ENCODE data around the gene CCDC137.

CCDC137 gene

DNA sequence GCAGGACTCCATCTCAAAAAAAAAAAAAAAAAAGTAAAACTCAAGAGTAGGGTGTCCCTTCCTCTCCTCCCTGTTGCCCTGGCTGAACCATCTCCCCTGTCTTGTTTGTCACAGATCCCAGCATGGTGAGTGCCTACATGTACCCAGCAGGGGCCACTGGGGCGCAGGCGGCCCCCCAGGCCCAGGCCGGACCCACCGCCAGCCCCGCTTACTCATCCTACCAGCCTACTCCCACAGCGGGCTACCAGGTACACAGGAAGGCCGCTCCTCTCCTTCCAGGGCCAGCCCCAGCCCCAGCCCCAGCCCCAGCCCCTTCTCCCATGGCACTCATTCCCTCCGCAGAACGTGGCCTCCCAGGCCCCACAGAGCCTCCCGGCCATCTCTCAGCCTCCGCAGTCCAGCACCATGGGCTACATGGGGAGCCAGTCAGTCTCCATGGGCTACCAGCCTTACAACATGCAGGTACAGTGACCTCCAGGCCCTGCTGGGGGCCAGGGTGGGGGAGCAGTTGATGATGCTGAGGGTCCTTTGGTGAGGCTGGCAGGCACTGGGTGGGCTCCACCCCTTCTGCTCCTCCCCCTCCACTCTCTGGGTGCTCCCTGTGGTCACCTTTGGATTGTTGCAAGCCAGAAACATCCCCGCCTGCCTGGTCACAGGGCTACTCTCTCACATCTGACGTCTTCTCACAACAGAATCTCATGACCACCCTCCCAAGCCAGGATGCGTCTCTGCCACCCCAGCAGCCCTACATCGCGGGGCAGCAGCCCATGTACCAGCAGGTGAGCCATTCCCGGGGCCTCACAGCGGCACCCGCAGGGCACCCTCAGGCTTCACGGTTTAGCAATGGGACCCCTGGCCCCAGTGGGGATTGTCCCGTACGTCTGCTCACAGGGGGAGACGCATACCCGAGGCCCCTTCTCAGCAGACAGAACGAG, 34.1 kb downstream of the CCDC137 start:
- TF ChIP-seq CTCF (conservative IDR thresholded peaks at IDR 0.05; ENCODE audit: low read depth, low read length): no peak
- H4K20me1 ChIP-seq (ENCODE audit: insufficient read depth): no peaks in the 10 kb centered on the region
- peaks cover 30% of the 10 kb centered on the region for H3K4me1 ChIP-seq (ENCODE audit: low read depth, poor library complexity, severe bottlenecking)
- no peak overlapping the region for H3K4me3 ChIP-seq (IDR thresholded peaks at IDR 0.05; ENCODE audit: insufficient read depth, low read depth, low read length)
- peak overlapping the region; percentile 98; the same call in 1 of the 2 replicates for H3K4me2 ChIP-seq
- H3K27me3 ChIP-seq (ENCODE audit: insufficient read depth, low read depth): no peaks in the 10 kb centered on the region
- H2AFZ ChIP-seq (ENCODE audit: low read depth): no peak overlapping the region
- no peaks in the 10 kb centered on the region; the same call in 1 of the 2 replicates for H3K36me3 ChIP-seq (ENCODE audit: insufficient read depth)
- H3K79me2 ChIP-seq (ENCODE audit: insufficient read depth, low read depth): peaks cover 61% of the 10 kb centered on the region
- no peak overlapping the region for H3K27ac ChIP-seq
- H3K9ac ChIP-seq: no peak overlapping the region; the same call in 1 of the 2 replicates

DNA sequence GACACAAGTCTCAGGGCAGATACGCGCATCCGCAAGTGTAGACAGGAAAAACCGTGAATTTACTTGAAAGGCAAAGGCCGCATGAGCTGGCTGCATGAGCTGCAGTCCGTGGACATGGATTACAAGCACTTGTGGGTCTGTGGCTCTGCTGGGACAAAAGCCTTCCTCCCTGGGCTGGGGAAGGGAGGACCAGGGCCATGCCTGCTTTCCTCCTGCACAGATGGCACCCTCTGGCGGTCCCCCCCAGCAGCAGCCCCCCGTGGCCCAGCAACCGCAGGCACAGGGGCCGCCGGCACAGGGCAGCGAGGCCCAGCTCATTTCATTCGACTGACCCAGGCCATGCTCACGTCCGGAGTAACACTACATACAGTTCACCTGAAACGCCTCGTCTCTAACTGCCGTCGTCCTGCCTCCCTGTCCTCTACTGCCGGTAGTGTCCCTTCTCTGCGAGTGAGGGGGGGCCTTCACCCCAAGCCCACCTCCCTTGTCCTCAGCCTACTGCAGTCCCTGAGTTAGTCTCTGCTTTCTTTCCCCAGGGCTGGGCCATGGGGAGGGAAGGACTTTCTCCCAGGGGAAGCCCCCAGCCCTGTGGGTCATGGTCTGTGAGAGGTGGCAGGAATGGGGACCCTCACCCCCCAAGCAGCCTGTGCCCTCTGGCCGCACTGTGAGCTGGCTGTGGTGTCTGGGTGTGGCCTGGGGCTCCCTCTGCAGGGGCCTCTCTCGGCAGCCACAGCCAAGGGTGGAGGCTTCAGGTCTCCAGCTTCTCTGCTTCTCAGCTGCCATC, 34.9 kb downstream of the CCDC137 start:
- peak; percentile 29; the same call in 1 of the 2 replicates for TF ChIP-seq CTCF (conservative IDR thresholded peaks at IDR 0.05; ENCODE audit: low read depth, low read length)
- Histone ChIP-seq H3K4me3 (IDR thresholded peaks at IDR 0.05; ENCODE audit: insufficient read depth, low read depth, low read length) (no peak overlapping the region), H2AFZ (ENCODE audit: low read depth) (no peak overlapping the region), H3K79me2 (ENCODE audit: insufficient read depth, low read depth) (peaks cover 70% of the 10 kb centered on the region), H4K20me1 (ENCODE audit: insufficient read depth) (no peaks in the 10 kb centered on the region), H3K36me3 (ENCODE audit: insufficient read depth) (no peaks in the 10 kb centered on the region), H3K4me1 (ENCODE audit: low read depth, poor library complexity, severe bottlenecking) (peaks cover 30% of the 10 kb centered on the region), H3K27ac (peak overlapping the region; percentile 81; the same call in 1 of the 2 replicates), H3K27me3 (ENCODE audit: insufficient read depth, low read depth) (no peaks in the 10 kb centered on the region), H3K4me2 (peak overlapping the region; percentile 98), H3K9ac (peak overlapping the region; percentile 95; the same call in 1 of the 2 replicates)

DNA sequence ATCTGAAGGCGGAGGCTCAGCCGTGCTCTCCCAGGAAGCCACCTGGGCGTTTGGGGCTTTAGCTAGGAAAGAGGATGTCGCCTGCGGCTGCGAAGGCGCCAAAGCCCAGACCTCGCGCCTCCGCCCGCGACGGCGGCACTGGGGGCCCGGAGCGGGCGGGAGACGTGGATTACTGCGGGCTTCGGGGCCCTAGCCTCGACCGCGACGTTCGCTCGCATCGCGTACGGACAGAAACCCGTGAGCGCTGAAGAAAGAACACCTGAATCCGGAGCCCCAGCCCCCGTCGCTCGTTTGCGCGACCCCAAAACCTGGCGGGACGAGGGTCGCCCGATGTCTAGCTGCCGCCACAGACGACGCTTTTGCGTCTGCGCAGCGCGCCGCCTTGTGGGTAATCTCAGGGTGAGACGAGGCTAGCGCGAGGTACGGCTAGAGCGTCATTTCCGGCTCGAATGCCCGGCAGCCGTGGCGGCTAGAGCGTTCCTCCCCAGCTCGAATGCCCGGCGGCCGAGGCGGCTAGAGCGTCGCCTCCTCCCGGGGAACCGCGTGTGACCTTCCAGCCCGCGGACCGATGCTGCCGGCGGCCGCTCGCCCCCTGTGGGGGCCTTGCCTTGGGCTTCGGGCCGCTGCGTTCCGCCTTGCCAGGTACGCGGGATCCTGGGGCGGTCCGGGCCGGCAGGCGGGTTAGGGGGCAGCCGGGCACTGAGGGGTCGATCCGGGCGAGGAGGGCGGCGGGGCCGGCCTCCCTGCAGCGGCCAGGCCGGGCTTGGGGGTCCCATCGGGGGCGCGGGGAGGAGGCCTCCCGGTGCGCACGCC, 36.6 kb downstream of the CCDC137 start, which contains the start of gene MRPL12:
Gene MRPL12, plus strand, starts transcription at position 434 of the 813 bp plus-strand sequence. Its CDS starts 135 bp downstream, at position 569.
- peaks cover 30% of the 10 kb centered on the region for H3K4me1 ChIP-seq (ENCODE audit: low read depth, poor library complexity, severe bottlenecking)
- peaks cover 7% of the 10 kb centered on the region; the same call in 1 of the 2 replicates for H3K36me3 ChIP-seq (ENCODE audit: insufficient read depth)
- H3K27me3 ChIP-seq (ENCODE audit: insufficient read depth, low read depth): no peaks in the 10 kb centered on the region
- H3K9ac ChIP-seq: peak within 1 kb of the TSS; percentile 95
- peak within 1 kb of the TSS; percentile 98 for H3K4me2 ChIP-seq
- peak; percentile 54 for TF ChIP-seq CTCF (conservative IDR thresholded peaks at IDR 0.05; ENCODE audit: low read depth, low read length)
- H3K27ac ChIP-seq: peak within 1 kb of the TSS; percentile 81
- peak within 1 kb of the TSS; percentile 32 for H2AFZ ChIP-seq (ENCODE audit: low read depth)
- H3K79me2 ChIP-seq (ENCODE audit: insufficient read depth, low read depth): peaks cover 72% of the 10 kb centered on the region
- no peaks in the 10 kb centered on the region for H4K20me1 ChIP-seq (ENCODE audit: insufficient read depth)
- H3K4me3 ChIP-seq (IDR thresholded peaks at IDR 0.05; ENCODE audit: insufficient read depth, low read depth, low read length): peak within 1 kb of the TSS; percentile 55
